Ovary (tissue), 9 donors: Measurements from ENCODE around the gene SLC49A4. TPM values are rescaled to one million over a fixed set of nuclear protein-coding genes. Genes with fewer than 3 reads are reported as not detected.

Source experiments
- DNase-seq, 5 donors: peaks; one replicate each; pipeline ENCODE4 v3.0.0-alpha.2; 2019 to 2020
- H3K27ac ChIP-seq, 2 donors: fragments of 200-600 bp; one replicate each; pipeline versions ENCODE4 v1.5.1 to v1.8.0; 2019 to 2022
- H3K27me3 ChIP-seq: fragments of 200-600 bp; one replicate; pipeline ENCODE4 v1.8.0; 2022
- H3K36me3 ChIP-seq: fragments of 200-600 bp; sonication (generic); one replicate; pipeline ENCODE4 v1.5.1; 2019
- H3K4me1 ChIP-seq: one replicate; pipeline ENCODE4 v1.8.1; 2013; ENCODE audit warnings: mild to moderate bottlenecking, moderate library complexity; ENCODE audit not compliant: insufficient read depth
- H3K4me3 ChIP-seq: fragments of 200-600 bp; sonication (generic); one replicate; pipeline ENCODE4 v1.5.1; 2017
- H3K9me3 ChIP-seq, 2 donors: fragments of 200-600 bp in 1 of 2; sonication (generic) in 1 of 2; one replicate each; pipeline versions ENCODE4 v1.5.1 to v1.8.1; 2013 to 2019; ENCODE audit warnings: mild to moderate bottlenecking in 1 of 2, moderate library complexity in 1 of 2
- EP300 ChIP-seq: sonication (generic); formaldehyde crosslinking; IDR thresholded peaks from one replicate; pipeline ENCODE4 v1.6.1; 2017; ENCODE audit warnings: antibody characterized with exemption
- POLR2A ChIP-seq: fragments of 450-650 bp; IDR thresholded peaks from one replicate; pipeline ENCODE4 v1.6.1; 2017; ENCODE audit warnings: antibody characterized with exemption, mild to moderate bottlenecking, moderate library complexity
- WGBS, 3 donors: extraction: QIAGEN DNeasy Blood & Tissue Kit in 1 of 3; methylation state at CpG; one replicate each; pipeline versions ENCODE4 v1.1.5 to v1.1.7; 2013 to 2017; 5-methylcytosine and 5-hydroxymethylcytosine counted together
- intact Hi-C, 4 donors: fragments of 100-400 bp; cut with DNase I; formaldehyde crosslinking; loops; one replicate each; pipeline versions ENCODE4 v1.11.0 to v1.15.1; 2022 to 2023
- polyA plus RNA-seq, 2 donors: library from polyadenylated mRNA; stranded (reverse); fragments of 200-250 nt in 1 of 2; fragments of 350-450 nt in 1 of 2; fragmentation: Illumina TruSeq in 1 of 2; extraction: RNeasy Lipid Tissue Mini Kit (QIAGEN cat#74804) in 1 of 2; gene quantifications; one replicate each; pipeline ENCODE4 v1.2.3, GENCODE V29; 2013 to 2014
- total RNA-seq, 7 donors: library from RNA; depleted of rRNA in 2 of 7; stranded (reverse); fragments of >200 nt in 2 of 7; fragmentation: NEBNext Ultra II Directional in 3 of 7; extraction: Animal tissue kit (Norgen Biotek cat#: 25700) in 3 of 7; gene quantifications; one replicate each; pipeline versions ENCODE4 v1.1.0 to v1.2.4, GENCODE V29; 2016 to 2023
- TF ChIP-seq, protein P1 (sequence below), 3 donors: fragments of 450-650 bp in 2 of 3; fragments of 200-600 bp in 1 of 3; IDR thresholded peaks; one replicate each; pipeline versions ENCODE4 v1.5.1 to v1.8.0; 2016 to 2022; ENCODE audit warnings: antibody characterized with exemption in 3 of 3, mild to moderate bottlenecking in 1 of 3
- donor health status: DM: no; HTN: no; CAD: no; lungs with moderate emphysema.
- donor health status: DM: no; HTN: no; CAD: no.
- donor health status: Bipolar disorder and iron deficiency.
- donor health status: DM: yes; HTN: yes; CAD: no.
- donor health status: DM: no; HTN: no; CAD: no.
- donor health status: DM: yes; HTN: yes; CAD: no.

The SLC49A4 gene
- total and polyA plus RNA-seq, 9 donors = 3.7 to 17.8 (median 8.3) TPM

DNA sequence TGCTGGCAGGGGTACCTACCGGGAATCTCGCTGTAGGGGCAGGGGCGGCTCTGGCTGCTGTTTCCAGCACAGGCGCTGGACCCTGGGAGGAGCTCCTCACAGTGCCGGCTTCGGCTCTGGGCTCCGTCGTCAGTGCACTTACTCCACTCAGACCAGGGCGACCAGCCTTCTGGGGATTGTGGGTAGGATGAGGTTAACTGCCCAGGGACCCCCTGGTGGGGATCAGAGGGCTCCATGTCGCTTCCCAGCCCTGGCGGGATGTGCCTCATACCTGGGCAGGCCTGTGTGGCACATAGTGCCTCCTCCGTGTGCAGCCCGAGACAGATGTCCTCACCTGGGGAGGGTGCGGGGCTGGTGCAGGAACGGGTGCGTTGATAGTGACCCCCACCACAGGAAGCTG is 117.0 kb downstream of the SLC49A4 start:
- H3K4me3 ChIP-seq = no peak overlapping the region
- no peaks in the 10 kb centered on the region for H3K27me3 ChIP-seq
- intact Hi-C loops = no loop called here
- 91 to 94% (median 93%) methylated on average over 16 of the region's 16 CpGs for WGBS, 3 donors
- DNase-seq = no peak
- H3K27ac ChIP-seq = no peak overlapping the region
- no peak for TF ChIP-seq POLR2A
- no peaks in the 10 kb centered on the region for H3K4me1 ChIP-seq
- no peaks in the 10 kb centered on the region for H3K9me3 ChIP-seq
- H3K36me3 ChIP-seq = no peaks in the 10 kb centered on the region

DNA sequence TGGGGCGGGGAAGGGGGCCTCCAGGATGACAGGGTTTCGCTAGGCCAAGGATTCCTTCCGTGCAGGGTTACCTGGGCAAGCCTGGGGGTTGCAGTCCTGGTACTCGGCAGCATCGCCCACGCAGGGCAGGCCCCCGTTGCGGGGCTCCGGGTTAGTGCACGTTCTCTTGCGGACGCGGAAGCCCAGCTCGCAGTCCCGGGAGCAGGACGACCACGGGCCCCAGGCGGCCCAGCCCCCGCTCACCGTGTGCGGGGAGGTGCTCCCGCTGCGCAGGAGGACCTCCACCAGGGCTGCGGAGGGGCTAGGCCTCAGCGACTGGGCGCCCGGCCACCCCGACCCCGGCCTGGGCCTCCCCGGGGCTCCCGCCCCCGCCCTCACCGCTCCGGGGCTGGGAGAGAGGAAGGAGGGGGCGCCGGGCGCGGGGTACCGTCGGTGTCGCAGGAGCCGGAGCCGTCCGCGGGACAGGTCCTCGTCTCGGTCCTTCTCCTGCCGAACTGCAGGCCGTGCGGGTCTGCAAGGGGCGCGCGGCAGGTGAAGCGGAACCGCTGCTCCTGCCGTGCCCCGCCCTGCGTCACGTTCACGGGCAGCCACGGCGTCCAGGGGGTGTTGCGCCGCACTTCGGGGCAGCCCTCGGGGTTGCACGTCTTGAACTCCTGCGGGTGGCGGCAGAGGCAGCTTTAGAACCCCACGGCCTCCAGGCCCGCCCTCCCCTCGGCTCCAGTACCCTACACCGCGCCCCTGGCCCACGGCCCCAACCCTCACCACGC is 118.1 kb downstream of the SLC49A4 start:
- H3K4me1 ChIP-seq = no peaks in the 10 kb centered on the region
- intact Hi-C loops = no loop called here
- no peaks in the 10 kb centered on the region for H3K9me3 ChIP-seq
- H3K36me3 ChIP-seq = no peaks in the 10 kb centered on the region
- no peak overlapping the region for H3K27ac ChIP-seq
- no peak for TF ChIP-seq POLR2A
- TF ChIP-seq, protein P1, sequence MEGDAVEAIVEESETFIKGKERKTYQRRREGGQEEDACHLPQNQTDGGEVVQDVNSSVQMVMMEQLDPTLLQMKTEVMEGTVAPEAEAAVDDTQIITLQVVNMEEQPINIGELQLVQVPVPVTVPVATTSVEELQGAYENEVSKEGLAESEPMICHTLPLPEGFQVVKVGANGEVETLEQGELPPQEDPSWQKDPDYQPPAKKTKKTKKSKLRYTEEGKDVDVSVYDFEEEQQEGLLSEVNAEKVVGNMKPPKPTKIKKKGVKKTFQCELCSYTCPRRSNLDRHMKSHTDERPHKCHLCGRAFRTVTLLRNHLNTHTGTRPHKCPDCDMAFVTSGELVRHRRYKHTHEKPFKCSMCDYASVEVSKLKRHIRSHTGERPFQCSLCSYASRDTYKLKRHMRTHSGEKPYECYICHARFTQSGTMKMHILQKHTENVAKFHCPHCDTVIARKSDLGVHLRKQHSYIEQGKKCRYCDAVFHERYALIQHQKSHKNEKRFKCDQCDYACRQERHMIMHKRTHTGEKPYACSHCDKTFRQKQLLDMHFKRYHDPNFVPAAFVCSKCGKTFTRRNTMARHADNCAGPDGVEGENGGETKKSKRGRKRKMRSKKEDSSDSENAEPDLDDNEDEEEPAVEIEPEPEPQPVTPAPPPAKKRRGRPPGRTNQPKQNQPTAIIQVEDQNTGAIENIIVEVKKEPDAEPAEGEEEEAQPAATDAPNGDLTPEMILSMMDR (IDR thresholded peaks at IDR 0.05) = no peak
- no peak for TF ChIP-seq EP300
- no peak overlapping the region for H3K4me3 ChIP-seq
- no peaks in the 10 kb centered on the region for H3K27me3 ChIP-seq
- DNase-seq = no peak
- 50 to 65% (median 65%) methylated on average over 49 to 76 of the region's 76 CpGs for WGBS, 3 donors

DNA sequence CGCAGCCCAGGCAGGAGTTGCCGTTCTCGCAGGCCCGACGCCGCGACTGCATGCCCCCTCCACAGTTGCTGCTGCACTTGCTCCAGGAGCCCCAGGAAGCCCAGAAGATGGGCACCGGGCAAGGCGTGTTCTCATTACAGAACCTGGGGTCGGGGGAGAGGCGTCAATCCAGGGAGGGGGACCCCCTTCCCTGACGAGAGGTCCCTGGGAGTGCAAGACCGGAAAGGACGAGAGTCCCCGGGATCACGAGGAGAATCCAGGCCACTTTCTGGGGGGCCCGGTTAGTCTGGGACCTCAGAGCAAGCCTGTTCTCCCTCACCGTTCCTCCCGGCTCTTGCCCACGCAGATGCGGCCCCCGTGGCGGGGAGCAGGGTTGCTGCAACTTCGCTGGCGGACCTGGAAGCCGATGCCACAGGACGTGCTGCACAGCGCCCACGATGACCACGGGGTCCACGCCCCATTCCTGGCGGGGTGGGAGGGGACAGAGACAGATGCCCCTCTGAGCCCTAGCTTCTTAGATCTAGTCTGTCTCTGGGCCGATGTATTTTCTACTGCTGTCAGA is 118.8 kb downstream of the SLC49A4 start:
- 84% methylated on average over 33 of the region's 33 CpGs for WGBS, 3 donors
- Histone ChIP-seq H3K9me3 (no peaks in the 10 kb centered on the region), H3K36me3 (no peaks in the 10 kb centered on the region), H3K4me1 (no peaks in the 10 kb centered on the region), H3K4me3 (no peak overlapping the region), H3K27me3 (no peaks in the 10 kb centered on the region), H3K27ac (no peak overlapping the region)
- DNase-seq = no peak
- intact Hi-C loops = no loop called here
- TF ChIP-seq, protein P1 (IDR thresholded peaks at IDR 0.05) = no peak
- TF ChIP-seq EP300 = no peak
- TF ChIP-seq POLR2A = no peak

GRCh38 chr3:122915300-122916055 is 120.6 kb downstream of the SLC49A4 start:
- H3K4me3 ChIP-seq = no peak overlapping the region
- intact Hi-C loops = no loop called here
- 86 to 92% (median 88%) methylated on average over 17 of the region's 17 CpGs for WGBS, 3 donors
- DNase-seq = no peak
- no peaks in the 10 kb centered on the region for H3K27me3 ChIP-seq
- H3K27ac ChIP-seq = no peak overlapping the region
- no peaks in the 10 kb centered on the region for H3K36me3 ChIP-seq
- H3K9me3 ChIP-seq = no peaks in the 10 kb centered on the region
- H3K4me1 ChIP-seq = no peaks in the 10 kb centered on the region
- TF ChIP-seq, protein P1 (IDR thresholded peaks at IDR 0.05) = no peak
- TF ChIP-seq EP300 = no peak
- no peak for TF ChIP-seq POLR2A
